ENCODE measurements around the gene BCR. TPM values are rescaled to one million over a fixed set of nuclear protein-coding genes. Genes with fewer than 3 reads are reported as not detected.
"Not testable (repeated sequence)": the region's sequence is repeated elsewhere in the genome, so short reads cannot be mapped to it uniquely, and the experiment has no call there.

Gene BCR
- total RNA-seq, 4 donors from 2014 or later: 70.5 to 102 (median 84.1) TPM

DNA sequence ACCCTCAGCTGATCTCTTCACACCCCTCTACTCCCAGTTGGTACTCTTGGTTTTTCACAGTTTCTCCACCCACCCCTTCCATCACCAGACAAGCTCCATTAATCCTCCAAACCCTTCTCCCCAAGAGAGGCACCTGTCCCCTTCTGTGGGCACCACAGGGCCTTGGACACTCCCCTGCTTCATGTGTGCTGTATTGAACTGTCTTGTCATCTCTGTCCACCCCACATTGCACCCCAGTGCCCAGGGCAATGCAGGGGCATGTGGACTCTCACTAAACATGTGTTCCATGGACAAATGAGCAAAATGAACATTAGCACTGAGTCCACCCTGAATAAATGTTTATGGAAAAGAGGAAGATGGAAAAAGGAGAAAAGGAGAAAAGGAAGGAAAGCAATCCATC lies 181.4 kb downstream of the BCR start:
- no peak overlapping the region for H3K4me3 ChIP-seq (ENCODE audit: low read depth, poor library complexity, severe bottlenecking)
- DNase-seq (ENCODE audit: low spot score in 2 of 2): peak in 1 of 2 donors; percentile 56
- TF ChIP-seq CTCF (IDR thresholded peaks at IDR 0.05) (no peak), POLR2A (IDR thresholded peaks at IDR 0.05) (no peak)
- intact Hi-C loops (cut with DNase I; ENCODE audit: low total_unique reads): no loop called here

DNA sequence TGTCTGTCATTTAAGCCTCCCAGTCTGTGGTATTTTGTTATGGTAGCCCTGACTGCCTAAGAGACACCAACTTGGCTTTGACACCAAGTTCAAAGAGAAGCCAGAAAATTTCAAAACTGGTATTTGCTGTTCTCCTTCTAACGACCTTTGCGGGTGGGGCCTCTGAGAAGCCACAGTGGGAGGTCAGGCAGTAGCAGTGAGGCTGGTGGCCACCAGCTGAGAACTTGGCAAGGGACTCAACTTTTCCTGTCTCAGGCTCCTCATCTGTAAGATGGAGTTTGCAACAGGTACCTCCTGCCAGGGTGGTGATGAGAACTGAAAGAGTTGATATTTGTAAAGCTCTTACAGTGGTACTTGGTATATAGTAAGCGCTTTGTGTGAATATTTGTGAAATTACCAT lies 183.4 kb downstream of the BCR start:
- no peak for TF ChIP-seq POLR2A (IDR thresholded peaks at IDR 0.05)
- TF ChIP-seq CTCF (IDR thresholded peaks at IDR 0.05): no peak
- intact Hi-C loops (cut with DNase I; ENCODE audit: low total_unique reads): no loop called here
- 62 to 63% methylated on average over 3 of the region's 3 CpGs for WGBS, 2 donors
- DNase-seq (ENCODE audit: low spot score in 2 of 2): peak in 1 of 2 donors; percentile 8
- no peak overlapping the region for H3K4me3 ChIP-seq (ENCODE audit: low read depth, poor library complexity, severe bottlenecking)

DNA sequence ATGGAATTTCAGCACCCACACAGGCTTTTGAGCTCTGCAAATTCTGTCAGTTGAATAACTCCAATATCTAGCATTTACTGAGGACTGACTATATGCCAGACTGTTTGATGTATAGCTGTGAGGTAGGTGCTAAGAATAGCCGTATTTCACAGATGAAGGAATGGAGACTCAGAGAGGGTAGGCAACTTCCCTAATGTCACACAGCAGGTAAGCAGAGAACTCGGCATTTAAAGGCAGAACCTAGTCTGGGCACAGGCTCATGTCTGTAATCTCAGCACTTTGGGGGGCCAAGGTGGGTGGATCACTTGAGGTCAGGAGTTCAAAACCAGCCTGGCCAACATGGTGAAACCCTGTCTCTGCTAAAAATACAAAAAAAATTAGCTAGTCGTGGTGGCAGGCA lies 184.1 kb downstream of the BCR start:
- peak in 1 of 2 donors; percentile 28 for DNase-seq (ENCODE audit: low spot score in 2 of 2)
- 53 to 60% methylated on average over 3 of the region's 3 CpGs for WGBS, 2 donors
- intact Hi-C loops (cut with DNase I; ENCODE audit: low total_unique reads): no loop called here

GRCh38 chr22:23365524-23365923 lies 185.2 kb downstream of the BCR start:
- no peak for TF ChIP-seq POLR2A (IDR thresholded peaks at IDR 0.05)
- no peak for TF ChIP-seq CTCF (IDR thresholded peaks at IDR 0.05)
- peak in 1 of 2 donors; percentile 1 for DNase-seq (ENCODE audit: low spot score in 2 of 2)
- 90 to 93% methylated on average over 6 of the region's 6 CpGs for WGBS, 2 donors
- intact Hi-C loops (cut with DNase I; ENCODE audit: low total_unique reads): no loop called here
- H3K4me3 ChIP-seq (ENCODE audit: low read depth, poor library complexity, severe bottlenecking): no peak overlapping the region

More for the DNA sequence above, 184.1 kb downstream of the BCR start:
- H3K4me3 ChIP-seq (ENCODE audit: low read depth, poor library complexity, severe bottlenecking): no peak overlapping the region
- TF ChIP-seq POLR2A (IDR thresholded peaks at IDR 0.05) (no peak), CTCF (IDR thresholded peaks at IDR 0.05) (no peak)

- TF ChIP-seq POLR2A (IDR thresholded peaks at IDR 0.05) (no peak), CTCF (IDR thresholded peaks at IDR 0.05) (no peak)
- peak in 1 of 2 donors; percentile 52 for DNase-seq (ENCODE audit: low spot score in 2 of 2)
- no peak overlapping the region for H3K4me3 ChIP-seq (ENCODE audit: low read depth, poor library complexity, severe bottlenecking)
- WGBS, 2 donors: 66 to 82% methylated on average over 4 of the region's 4 CpGs
- intact Hi-C loops (cut with DNase I; ENCODE audit: low total_unique reads): no loop called here
These were observed 185.7 kb downstream of the BCR start for GRCh38 chr22:23365961-23366360.

- intact Hi-C loops (cut with DNase I; ENCODE audit: low total_unique reads); H3K4me3 ChIP-seq (ENCODE audit: low read depth, poor library complexity, severe bottlenecking); DNase-seq (ENCODE audit: low spot score in 2 of 2): not testable (repeated sequence)
- 42 to 44% methylated on average over 3 of the region's 3 CpGs for WGBS, 2 donors
These were observed 186.9 kb downstream of the BCR start for GRCh38 chr22:23367196-23367595.

Other genes starting within 250 kb of the BCR start
- 1 to 10 TPM; 1.5 to 3.6 (median 2.0) TPM for gene GNAZ, start 110.0 kb upstream of the BCR start, total RNA-seq
- gene RSPH14, start 38.5 kb upstream of the BCR start, total RNA-seq: 1 to 10 TPM in 2 of 4 donors, not detected in 2; 1.1 to 1.7 TPM
- 1 to 10 TPM; 1.2 to 3.6 (median 1.8) TPM for gene RAB36, start 35.0 kb upstream of the BCR start, total RNA-seq